DMS 273 (cell line): ENCODE measurements around the gene C19orf25.
"Not testable (repeated sequence)": the region's sequence is repeated elsewhere in the genome, so short reads cannot be mapped to it uniquely, and the experiment has no call there.

Experiments
- DNase-seq: peaks from one replicate; lab custom pipeline; 2025; ENCODE audit not compliant: unreplicated experiment; lab: John Stamatoyannopoulos, UW

The C19orf25 gene

DNA sequence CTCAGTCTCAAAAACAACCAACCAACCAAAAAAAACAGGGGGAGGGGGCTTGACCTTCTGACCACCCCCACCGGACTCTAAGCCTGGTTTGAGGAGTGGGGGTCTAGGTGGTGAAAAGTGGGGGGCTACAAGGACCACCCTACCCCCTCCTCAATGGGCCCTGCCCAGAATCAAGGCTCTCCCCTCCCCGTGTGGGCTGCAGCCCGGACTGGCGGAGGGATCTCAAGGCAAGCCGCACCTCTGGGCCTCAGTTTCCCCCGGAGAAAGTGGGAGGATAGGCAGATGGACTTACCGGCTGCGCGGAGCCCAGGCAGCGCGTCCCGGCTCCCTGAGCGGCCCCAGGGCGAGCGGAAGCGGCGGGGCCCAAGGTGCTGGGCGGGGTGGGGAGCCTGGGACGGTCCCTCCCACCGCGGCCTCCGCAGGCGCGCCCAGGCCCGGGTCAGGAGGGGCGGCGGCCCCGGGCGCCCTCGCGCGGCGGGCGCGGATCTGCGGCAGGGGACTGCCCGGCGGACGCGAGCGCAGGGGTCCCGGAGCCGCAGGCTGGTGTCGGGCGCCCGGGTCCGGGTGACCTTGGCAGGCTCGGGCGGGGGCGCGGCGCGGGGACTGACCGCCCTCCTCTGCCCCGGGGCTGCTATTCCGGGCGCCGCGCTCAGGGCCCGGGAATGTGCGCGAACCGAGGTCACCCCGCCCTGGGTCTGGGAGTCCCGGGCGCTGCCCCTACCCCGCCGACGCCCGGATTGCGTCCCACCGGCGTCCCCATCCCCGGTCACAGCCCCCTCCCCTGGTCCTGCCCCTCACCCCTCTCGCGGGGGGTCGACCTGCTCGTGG, 33.9 kb upstream of the C19orf25 start, which contains the start of gene ADAMTSL5:
TSS of gene ADAMTSL5 (minus strand) at position 349 of the 828 bp plus-strand sequence. CDS start 2,076 bp downstream, outside the sequence.
- peak; percentile 84 for DNase-seq

DNA sequence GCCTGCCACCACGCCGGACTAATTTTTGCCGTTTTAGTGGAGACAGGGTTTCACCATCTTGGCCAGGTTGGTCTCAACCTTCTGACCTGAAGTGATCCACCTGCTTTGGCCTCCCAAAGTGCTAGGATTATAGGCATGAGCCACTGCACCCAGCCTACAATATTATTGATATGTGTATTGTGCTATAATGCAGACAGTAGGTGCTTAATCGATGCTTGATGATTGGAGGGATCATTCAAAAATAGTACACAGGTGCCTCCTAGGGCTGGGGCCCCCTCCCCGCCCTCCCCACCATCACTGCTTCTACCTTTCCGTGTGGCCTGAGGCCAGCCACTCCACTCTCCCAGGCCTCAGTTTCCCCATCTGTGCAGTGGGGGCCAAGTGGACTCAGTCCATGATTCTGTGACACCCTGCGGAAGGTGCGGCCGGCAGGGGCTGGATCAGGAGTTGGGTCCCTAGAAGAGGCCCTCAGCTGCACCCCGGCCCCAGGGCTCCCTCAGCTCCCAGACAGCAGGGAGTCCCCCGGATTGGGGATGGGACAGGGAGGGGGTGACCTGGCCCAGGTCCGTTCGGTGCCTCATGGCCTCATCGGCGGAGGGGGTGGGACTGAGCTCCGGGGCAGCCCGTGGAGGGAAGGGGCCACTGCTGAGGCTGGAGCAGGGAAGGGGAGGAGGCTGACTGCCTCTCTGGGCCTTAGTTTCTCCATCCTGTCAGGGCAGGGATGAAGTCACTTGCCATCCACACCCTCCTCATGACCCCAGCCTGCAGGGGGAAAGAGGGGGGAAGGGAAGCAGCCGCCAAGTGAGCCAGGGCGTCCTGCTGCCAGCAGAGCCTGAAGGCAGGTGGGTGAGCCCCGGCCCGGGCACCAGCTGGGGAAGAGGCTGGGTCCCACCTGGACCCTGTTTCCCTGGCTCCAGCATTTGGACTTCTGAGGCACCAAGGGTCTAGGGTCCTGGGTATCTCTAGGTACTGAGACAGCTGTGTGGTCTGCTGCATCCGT, 32.6 kb upstream of the C19orf25 start:
- no peak for DNase-seq

DNA sequence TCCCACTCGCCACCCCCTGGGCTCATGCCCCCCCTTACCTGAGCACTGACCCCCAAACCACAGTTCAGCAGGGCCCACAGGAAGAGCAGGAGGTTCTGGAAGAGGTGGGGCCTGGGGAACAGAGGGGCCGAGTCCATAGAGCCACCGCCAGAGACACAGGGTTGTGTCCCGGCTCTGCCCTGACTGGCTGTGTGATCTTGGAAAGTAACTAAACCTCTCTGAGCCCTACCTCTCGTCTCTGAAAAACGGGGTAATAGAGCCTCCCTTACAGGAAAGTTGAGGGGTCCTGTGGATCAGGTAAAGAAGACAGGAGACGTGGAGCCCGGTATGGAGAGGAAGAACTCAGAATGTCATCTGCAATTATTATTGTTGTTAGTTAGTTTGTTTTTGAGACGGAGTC, 31.8 kb upstream of the C19orf25 start:
- DNase-seq = no peak

DNA sequence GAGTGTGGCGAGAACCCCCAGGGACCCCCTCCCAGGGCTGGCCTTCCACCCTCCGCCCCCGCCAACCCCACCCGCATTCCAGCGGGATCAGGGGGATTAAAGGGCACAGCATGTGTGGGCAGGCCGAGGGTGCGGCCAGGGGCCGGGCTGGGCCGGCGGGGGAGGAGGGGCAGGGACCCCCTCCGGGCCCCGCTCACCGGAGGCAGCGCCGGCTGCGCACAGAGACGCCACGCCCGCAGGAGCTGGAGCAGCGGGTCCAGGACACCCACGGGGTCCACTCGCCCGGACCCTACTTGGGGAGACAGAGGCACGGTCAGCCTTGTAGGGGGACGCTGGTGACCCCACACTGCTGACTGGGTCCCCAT, 31.4 kb upstream of the C19orf25 start:
- no peak for DNase-seq

DNA sequence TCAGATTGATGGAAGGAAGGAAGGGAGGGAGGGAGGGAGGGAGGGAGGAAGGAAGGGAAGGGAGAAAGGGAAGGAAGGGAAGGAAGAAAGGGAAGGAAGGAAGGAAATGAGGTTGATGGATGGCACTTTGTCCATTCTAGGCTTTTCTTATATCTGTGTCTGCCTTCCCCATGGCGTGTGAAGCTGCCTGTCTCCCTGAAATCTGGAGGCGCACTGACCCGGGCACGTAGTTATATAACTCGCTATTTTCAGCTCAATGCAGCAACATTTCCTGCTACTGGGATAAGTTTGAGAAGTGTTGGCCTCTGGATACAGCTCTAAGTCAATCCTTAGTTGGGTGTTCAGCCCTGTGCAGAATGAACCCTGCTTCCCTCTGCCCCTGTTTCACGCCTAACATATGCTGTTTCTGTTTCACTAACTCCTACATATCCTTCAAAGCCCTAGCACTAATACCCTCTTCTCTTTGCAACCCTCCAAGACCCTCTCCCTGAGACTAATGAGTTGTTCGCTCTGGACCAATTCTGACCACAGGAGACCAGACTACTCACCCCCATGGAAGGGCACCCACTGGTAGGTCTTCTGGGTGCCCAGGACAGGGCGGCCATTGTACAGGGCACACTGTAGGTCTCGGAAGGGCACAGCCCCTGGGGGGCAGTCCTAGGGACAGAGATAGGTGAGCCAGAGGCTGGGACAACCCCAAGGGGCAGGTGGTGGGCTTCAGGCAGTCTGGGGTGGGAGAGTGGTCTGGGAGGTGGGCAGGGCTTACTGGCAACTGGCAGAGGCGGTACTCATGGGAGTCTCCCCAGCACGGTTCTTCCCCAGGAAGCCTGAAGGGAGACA, 30.8 kb upstream of the C19orf25 start:
- no peak for DNase-seq

DNA sequence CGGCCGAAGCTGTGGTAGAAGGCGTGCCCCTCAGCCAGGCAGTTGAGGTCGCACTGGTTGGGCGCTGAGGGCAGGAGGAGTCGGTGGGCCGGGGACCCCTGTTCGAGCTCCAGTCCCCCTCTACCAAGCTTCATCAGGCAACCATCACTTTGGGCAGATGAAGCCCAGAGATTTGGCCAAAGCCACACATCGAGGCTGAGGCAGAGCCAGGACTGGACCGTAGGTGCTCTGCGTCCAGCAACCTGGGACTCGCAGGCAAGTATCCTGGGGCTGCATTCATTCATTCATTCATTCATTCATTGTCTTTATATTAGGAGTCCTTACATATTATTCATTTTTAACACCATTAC, 29.5 kb upstream of the C19orf25 start:
- DNase-seq = no peak

DNA sequence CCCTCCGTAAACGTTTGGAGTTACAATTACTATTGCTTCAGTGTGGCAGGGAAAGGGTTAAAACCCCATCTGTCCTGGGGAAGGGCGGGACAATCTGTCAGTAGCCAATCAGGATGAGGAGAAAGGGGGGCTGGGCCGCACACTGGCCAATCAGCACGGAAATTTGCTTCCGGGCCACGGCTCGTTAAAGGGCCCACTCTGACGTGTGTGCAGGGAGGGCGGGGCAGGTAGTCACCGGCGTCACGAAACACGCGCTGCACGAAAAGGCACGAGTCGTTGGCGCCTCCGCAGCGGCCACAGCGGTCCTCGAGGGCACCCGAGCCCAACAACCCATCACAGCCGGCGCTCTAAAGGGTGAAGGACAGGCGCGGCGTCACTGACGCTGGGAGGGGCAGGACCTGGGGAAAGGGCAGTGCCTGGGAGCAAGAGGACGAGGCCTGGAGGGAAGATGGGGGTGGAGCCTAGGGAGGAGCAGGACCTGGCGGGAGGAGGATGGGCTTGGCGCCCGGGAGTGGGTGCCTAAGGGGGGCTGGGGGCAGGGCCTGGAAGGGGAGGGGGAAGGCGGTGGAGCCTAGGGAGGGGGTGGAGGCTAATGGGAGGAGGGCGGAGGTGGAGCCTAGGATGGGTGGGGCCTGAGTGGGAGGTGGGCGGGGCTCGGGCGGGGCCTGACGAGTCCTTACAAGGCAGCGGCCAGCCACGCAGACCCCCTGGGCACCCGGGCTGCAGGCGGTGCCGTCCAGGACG, 28.9 kb upstream of the C19orf25 start:
- peak; percentile 97 for DNase-seq

DNA sequence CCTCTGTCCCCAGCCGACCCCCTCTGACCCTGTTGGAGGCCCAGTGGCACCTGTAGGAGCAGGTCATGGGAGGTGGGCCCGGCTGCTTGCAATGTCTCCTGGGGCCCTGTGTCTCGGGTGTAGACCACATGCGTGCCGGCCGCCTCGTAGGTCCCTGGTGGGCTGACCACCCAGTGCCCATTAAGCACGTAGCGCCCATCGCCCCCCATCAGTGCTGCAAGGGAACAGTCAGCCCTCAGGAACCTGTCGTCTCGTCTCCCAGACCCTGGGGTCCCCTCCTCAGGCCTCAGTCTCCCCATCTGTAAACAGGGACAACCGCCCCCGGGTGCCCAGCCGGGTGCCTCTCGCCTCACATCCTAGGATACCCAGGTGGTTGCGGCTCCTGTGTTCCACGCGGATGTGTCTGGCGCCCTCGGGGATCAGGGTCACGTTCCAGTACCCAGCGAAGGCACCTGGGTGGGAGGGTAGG, 28.2 kb upstream of the C19orf25 start:
- DNase-seq = no peak

DNA sequence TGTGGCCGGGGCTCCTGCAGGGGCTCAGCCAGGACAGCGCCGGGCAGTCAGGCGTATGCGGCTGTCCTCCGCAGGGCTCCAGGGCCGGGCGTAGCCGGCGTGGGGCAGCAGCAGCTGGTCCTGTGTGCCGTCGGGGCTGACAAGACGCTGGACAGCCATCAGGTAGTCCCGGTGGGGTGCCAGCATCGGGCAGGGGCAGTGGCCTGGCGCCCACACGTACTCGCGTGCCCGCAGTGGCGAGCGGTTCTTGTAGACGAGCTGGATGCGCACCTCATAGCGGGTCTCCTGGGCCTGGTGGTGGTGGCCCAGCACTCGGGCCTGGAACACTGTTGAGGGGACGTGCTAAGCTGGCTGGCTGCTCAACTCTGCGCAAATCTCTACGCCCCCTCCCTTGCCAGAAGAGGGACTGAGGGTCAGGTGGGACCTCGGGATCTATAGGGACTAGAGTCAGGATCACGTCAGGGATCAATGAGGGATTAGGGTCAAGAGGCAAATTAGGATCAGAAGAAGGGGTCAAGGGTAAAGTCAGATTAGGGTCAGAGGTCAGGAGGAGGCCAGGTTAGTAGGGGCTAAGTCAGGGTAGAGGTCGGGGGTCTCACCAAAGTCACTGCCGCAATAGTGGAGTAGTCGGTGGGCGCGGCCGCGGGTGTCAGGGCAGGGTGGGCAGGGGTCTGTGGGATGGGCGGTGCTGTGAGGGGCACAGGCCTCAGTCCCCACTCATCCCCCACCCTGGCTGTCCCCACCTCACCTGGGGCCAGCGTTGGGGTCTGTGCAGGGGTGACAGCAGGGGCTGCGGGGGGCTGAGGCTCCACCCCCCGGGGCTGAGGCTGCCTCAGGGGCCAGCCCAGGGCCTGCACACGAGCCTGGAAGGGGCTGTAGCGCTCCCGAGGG, 27.2 kb upstream of the C19orf25 start:
- no peak for DNase-seq

DNA sequence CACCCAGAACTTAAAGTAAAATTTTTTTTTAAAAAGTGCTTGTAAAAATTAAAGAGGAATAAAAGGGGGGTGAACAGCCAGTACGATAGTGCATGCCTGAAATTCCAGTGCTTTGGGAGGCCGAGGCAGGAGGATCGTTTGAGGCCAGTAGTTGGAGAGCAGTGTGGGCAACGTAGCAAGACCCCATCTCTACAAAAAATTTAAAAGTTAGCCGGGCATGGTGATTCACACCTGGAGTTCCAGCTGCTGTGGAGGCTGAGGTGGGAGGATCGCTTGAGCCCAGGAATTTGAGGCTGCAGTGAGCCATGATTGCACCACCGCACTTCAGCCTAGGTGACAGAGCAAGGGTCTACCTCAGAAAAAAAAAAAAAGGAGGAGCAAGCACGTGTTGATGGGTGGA, 26.0 kb upstream of the C19orf25 start:
- DNase-seq = no peak

DNA sequence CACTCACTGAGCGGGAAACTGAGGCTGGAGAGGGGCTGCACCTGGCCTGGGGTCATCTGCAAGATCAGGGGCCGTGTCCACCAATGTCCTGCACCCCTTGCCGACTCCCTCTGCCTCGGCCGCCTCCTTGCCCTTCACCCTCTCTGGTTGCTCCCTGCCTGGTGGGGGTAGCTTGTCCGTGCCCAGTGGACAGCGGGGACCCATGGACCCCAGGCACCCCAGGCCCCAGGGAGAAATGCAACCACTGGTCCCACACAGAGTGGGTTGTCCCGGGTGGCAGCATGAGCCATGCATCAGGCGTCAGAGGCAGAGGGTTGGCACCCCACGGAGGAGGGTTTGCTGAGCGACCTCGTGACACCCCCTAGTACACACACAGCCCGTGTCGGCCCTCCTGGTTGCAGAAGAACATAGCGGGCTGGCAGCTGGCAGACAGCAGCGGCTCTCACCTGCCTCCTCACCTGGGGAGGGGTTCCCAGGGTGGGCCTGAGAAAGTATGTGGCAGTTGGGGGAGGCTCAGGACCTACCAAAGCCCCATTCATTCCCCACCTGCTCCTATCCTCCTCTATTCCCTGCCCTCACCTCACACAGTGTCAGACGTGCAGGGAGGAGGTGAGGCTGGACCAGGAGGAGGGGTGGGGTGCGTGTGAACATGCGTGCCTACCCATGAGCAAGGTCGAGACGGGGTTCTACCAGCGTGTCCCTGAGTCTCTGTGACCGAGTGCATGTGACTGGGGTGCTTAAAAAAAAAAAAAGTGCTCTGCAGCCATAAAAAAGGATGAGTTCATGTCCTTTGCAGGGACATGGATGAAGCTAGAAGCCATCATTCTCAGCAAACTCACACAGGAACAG, 25.1 kb upstream of the C19orf25 start:
- DNase-seq = no peak

DNA sequence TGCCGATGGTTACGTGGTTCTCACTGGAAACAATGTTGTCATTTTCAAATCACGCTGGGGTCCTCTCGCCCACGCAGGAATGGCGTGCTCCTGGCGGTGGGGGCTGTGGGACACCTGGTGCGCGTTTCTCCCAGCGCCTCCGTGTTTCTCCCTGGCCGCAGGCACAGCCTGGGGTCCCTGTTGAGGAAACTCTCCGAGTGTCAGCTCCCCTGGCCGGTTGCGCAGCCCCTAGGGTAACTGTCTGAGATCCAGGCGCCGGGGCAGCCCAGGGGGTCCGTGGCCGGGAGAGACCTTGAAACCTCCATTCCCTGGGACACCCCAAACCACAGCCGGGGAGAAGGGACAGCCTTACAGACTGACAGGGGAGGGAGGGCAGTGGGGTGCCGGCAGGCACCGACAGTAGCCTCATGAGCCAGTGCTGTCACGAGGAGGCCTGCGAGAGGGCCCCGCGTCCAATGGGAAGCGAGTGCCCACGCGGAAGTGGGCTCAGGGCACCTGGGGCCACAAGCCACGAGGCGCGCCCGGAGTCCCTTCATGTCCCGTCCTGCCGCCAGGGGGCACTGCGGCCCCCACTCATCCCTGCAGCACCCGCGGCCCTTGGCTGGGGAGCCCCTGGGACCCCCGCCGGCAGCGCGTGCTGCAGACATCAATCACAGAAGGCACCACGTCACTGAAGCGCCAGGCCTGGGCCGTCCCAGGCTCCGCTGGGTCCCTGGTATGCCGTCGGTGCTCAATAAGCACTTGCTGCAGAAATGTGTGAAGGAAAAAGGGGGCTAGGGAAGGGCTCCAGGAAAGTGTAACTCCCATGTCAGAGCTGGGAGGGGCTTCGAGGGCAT, 24.3 kb upstream of the C19orf25 start:
- DNase-seq = peak; percentile 79

DNA sequence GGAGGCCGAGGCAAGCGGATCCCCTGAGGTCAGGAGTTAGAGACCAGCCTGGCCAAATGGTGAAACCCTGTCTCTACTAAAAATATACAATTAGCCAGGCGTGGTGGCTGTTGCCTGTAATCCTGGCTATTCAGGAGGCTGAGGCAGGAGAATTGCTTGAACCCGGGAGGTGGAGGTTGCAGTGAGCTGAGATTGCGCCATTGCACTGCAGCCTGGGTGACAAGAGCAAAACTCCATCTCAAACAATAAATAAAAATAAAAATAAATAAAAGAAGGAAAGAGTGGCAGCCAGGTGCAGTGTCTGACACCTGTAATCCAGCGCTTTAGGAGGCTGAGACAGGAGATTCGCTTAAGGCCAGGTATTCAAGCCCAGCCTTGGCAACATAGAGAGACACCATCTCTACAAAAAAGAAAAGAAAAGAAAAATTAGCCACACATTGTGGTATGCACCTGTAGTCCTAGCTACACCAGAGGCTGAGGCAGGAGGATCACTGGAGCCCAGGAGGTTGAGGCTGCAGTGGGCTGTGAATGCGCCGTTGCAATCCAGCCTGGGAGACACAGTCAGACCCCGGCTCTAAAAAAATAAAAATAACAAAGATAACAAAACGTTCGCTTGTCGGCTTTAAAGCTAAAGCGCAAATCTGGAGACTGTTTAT, 23.5 kb upstream of the C19orf25 start:
- DNase-seq = no peak

DNA sequence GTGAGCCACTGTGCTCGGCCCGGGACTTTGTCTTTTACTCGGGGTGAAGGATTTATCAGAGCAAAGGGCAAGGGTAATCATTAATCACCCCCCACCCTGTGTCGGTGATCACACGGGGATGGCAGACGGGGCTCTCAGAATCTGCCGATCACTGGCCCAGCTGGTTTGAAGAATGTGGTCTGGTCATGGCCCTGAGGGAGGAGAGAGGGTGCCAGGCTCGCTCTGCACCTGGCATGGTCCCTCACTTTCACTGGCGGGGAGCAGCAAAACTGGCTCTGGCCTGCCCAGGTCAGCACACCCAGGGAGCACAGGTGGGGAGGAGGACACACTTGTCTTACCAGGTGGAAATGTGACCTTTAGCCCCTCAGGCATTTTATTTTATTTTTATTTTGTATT, 22.2 kb upstream of the C19orf25 start:
- no peak for DNase-seq

DNA sequence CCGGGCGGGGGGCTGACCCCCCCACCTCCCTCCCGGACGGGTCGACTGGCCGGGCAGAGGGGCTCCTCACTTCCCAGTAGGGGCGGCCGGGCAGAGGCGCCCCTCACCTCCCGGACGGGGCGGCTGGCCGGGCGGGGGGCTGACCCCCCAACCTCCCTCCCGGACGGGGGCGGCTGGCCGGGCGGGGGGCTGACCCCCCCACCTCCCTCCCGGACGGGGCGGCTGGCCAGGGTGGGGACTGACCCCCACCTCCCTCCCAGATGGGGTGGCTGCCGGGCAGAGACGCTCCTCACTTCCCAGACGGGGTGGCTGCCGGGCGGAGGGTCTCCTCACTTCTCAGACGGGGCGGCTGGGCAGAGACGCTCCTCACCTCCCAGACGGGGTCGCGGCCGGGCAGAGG, 20.2 kb upstream of the C19orf25 start:
- DNase-seq = not testable (repeated sequence)

DNA sequence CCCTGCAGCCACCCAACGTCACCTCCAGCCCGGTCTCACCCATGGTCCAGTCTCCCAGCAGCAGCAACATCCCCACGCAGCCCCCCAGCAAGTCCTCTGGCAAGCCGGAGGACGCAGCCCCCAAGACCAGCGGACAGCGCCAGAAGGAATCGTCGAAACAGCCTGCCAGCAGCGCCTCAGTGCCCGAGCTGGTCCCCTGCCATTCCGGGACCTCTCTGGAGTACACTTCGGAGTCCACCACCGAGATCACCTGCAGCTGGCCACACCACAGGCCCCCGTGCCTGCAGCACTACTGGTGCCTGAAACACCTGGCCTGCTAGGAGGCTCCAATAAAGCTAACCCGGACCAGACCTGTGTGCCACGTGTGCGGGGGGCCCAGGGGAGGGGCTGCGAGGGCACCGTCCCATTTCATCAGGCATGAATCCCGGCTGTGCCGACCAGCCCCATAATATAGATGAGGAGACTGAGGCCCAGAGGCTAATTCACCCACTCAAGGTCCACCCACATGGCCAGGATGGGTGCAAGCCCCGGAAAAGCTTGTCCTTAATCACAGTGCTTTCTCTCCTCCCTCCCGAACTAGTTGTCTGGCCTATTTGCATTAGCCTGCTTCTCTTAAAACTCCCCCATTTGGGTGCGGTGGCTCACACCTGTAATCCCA, 18.7 kb upstream of the C19orf25 start:
- no peak for DNase-seq
